Kidney (tissue), 14 donors: ENCODE results near the gene EEPD1. TPM values are rescaled to one million over a fixed set of nuclear protein-coding genes. Genes with fewer than 3 reads are reported as not detected.
"Not testable (repeated sequence)": the region's sequence is repeated elsewhere in the genome, so short reads cannot be mapped to it uniquely, and the experiment has no call there.

Experiments used
- DNase-seq, 5 donors: peaks; one replicate each; pipeline ENCODE4 v3.0.0-alpha.2; 2013 to 2020
- FAIRE-seq: peaks from 2 replicates; lab custom pipeline; 2012; peaks lifted over from hg19 to GRCh38; lab: Jason Lieb, UNC
- H3K27ac ChIP-seq, 2 donors: one replicate each; pipeline ENCODE4 v1.7.0; 2013; ENCODE audit warnings: low read depth in 2 of 2, low read length in 2 of 2, inconsistent platforms in 1 of 2
- H3K27me3 ChIP-seq: one replicate; pipeline ENCODE4 v1.7.1; 2013; ENCODE audit warnings: low read length, inconsistent platforms; ENCODE audit not compliant: control insufficient read depth, insufficient read depth
- H3K36me3 ChIP-seq, 3 donors: one replicate each; pipeline versions ENCODE4 v1.7.0 to v1.7.1; 2013; ENCODE audit warnings: low read length in 3 of 3, control low read depth in 1 of 3, inconsistent platforms in 1 of 3; ENCODE audit not compliant: insufficient read depth in 3 of 3, control insufficient read depth in 2 of 3
- H3K4me1 ChIP-seq, 3 donors: one replicate each; pipeline versions ENCODE4 v1.7.0 to v1.7.1; 2013; ENCODE audit warnings: low read length in 3 of 3, inconsistent platforms in 1 of 3, low read depth in 1 of 3; ENCODE audit not compliant: control insufficient read depth in 2 of 3, insufficient read depth in 2 of 3
- H3K4me3 ChIP-seq, 3 donors: one replicate each; pipeline versions ENCODE4 v1.7.0 to v1.8.1; 2013; ENCODE audit warnings: low read length in 3 of 3, control low read depth in 1 of 3, inconsistent platforms in 1 of 3
- H3K9ac ChIP-seq, 3 donors: one replicate each; pipeline versions ENCODE4 v1.7.0 to v1.7.1; 2013; ENCODE audit warnings: low read length in 3 of 3, control low read depth in 1 of 3, inconsistent platforms in 1 of 3
- H3K9me3 ChIP-seq, 3 donors: one replicate each; pipeline versions ENCODE4 v1.7.0 to v1.7.1; 2013; ENCODE audit warnings: low read length in 3 of 3, control low read depth in 1 of 3, inconsistent platforms in 1 of 3; ENCODE audit not compliant: control insufficient read depth in 2 of 3, insufficient read depth in 1 of 3
- intact Hi-C: fragments of 100-400 bp; cut with DNase I; formaldehyde crosslinking; loops from one replicate; pipeline ENCODE4 v1.11.1; 2022
- polyA plus RNA-seq: library from polyadenylated mRNA; stranded (reverse); fragments of 350-450 nt; fragmentation: Illumina TruSeq; extraction: RNeasy Lipid Tissue Mini Kit (QIAGEN cat#74804); gene quantifications from one replicate; pipeline ENCODE4 v1.2.3, GENCODE V29; 2014; ENCODE audit warnings: low read depth, low replicate concordance; ENCODE audit not compliant: insufficient read depth
- total RNA-seq: library from RNA; stranded (reverse); fragmentation: NEBNext Ultra II Directional; extraction: Animal tissue kit (Norgen Biotek cat#: 25700); gene quantifications from one replicate; pipeline ENCODE4 v1.2.1, GENCODE V29; 2021
- TF ChIP-seq, protein P1 (sequence below): IDR thresholded peaks from 3 replicates; pipeline ENCODE4 v1.5.1; 2012; ENCODE audit warnings: mild to moderate bottlenecking, moderate library complexity, borderline replicate concordance; ENCODE audit not compliant: insufficient read depth; ENCODE audit errors: extremely low read depth
- donor health status: control.
- donor health status: control.
- donor health status: control.
- donor health status: control.
- donor health status: control.
- donor health status: DM: yes; HTN: yes; CAD: no.
- donor health status: Normal renal cell carcinoma (clear cell type).

EEPD1 gene
- total and polyA plus RNA-seq, 2 donors from 2014 or later: 6.3 to 6.4 TPM

DNA sequence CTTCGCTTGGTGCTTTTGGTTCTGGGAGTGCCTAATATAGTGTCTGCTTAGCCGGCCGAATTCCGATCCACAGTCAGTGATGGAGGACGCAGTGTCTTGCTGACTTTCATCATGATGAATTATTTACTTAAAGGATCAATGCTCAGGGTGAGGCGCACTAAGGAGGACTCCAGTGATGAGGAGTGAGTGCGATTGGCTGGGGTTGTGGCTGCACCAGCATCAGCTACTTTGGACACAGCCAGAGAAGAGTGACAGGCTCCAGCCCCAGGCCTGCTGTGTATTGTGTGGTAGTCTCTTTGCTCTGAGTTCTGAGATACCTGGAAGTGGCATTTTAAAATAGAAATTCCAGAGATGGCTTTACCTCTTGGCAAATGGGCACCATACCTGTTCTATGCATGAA is 163.3 kb downstream of the EEPD1 start:
- DNase-seq (no peak), FAIRE-seq (no peak)
- H3K36me3 ChIP-seq: no peaks in the 10 kb centered on the region
- no peaks in the 10 kb centered on the region for H3K4me1 ChIP-seq
- no peak overlapping the region for H3K27ac ChIP-seq
- TF ChIP-seq, protein P1, sequence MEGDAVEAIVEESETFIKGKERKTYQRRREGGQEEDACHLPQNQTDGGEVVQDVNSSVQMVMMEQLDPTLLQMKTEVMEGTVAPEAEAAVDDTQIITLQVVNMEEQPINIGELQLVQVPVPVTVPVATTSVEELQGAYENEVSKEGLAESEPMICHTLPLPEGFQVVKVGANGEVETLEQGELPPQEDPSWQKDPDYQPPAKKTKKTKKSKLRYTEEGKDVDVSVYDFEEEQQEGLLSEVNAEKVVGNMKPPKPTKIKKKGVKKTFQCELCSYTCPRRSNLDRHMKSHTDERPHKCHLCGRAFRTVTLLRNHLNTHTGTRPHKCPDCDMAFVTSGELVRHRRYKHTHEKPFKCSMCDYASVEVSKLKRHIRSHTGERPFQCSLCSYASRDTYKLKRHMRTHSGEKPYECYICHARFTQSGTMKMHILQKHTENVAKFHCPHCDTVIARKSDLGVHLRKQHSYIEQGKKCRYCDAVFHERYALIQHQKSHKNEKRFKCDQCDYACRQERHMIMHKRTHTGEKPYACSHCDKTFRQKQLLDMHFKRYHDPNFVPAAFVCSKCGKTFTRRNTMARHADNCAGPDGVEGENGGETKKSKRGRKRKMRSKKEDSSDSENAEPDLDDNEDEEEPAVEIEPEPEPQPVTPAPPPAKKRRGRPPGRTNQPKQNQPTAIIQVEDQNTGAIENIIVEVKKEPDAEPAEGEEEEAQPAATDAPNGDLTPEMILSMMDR: no peak
- no peak overlapping the region for H3K9ac ChIP-seq
- H3K27me3 ChIP-seq: no peaks in the 10 kb centered on the region
- no peaks in the 10 kb centered on the region for H3K9me3 ChIP-seq
- H3K4me3 ChIP-seq: no peak overlapping the region
- intact Hi-C loops: loop anchor here (5.0 kb wide), 1 partner anchor 334 kb away; no protein-coding TSS in a partner anchor

DNA sequence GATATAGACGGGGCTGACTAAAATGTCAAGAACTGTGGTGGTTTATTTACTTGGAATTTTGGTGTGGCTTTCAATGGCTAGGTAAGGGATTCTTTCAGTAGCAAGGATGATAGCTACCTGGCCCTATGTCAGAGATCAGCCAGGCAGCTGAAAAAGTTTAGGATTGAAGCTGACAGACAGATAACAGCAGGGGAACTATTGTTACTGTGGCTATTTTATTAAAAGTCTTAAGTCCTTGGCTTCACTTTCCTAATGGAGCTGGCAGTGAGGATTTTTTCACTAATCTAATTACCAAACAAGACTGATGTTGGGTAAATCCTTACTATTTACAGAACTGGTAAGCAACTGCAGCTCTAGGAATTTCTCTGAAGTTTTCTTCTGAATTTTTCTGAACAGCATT is 164.2 kb downstream of the EEPD1 start:
- FAIRE-seq (no peak), DNase-seq (no peak)
- no peaks in the 10 kb centered on the region for H3K4me1 ChIP-seq
- no peak overlapping the region for H3K9ac ChIP-seq
- no peaks in the 10 kb centered on the region for H3K27me3 ChIP-seq
- intact Hi-C loops: loop anchor here (5.0 kb wide), 1 partner anchor 335 kb away; no protein-coding TSS in a partner anchor
- H3K36me3 ChIP-seq: no peaks in the 10 kb centered on the region
- TF ChIP-seq, protein P1: no peak
- no peak overlapping the region for H3K4me3 ChIP-seq
- H3K9me3 ChIP-seq: no peaks in the 10 kb centered on the region
- H3K27ac ChIP-seq: no peak overlapping the region

DNA sequence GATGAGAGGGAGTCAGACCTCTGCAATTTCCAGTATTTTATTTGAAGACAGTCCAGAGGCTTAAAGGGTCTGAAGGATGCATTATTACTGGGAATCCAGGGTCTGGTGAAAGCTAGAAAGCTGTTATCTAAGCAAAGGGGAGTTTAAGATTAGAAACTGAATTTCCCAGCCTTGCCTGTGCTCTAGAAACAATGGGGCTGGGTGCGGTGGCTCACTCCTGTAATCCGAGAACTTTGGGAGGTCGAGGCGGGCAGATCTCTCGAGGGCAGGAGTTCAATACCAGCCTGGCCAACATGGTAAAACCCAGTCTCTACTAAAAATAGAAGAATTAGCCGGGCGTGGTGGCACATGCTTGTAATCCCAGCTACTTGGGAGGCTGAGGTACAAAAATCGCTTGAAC is 165.1 kb downstream of the EEPD1 start:
- Histone ChIP-seq H3K27ac (no peak overlapping the region), H3K4me3 (no peak overlapping the region), H3K9me3 (no peaks in the 10 kb centered on the region), H3K4me1 (no peaks in the 10 kb centered on the region), H3K36me3 (no peaks in the 10 kb centered on the region), H3K27me3 (no peaks in the 10 kb centered on the region), H3K9ac (no peak overlapping the region)
- intact Hi-C loops: loop anchor here (5.0 kb wide), 1 partner anchor 336 kb away; no protein-coding TSS in a partner anchor
- TF ChIP-seq, protein P1: no peak
- FAIRE-seq (no peak), DNase-seq (no peak)

DNA sequence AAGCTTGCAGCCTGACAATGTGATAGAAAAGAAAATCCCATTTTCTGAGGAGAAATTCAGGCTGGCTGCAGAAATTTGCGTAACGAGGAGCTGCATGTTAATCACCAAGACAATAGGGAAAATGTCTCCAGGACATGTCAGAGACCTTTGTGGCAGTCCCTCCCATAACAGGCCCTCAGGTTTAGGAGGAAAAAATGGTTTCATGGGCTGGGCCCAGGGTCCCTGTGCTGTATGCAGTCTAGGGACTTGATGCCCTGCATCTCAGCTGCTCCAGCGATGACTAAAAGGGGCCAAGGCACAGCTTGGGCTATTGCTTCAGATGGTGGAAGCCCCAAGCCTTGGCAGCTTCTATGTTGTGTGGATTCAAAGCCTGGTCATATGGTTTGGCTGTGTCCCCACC is 168.2 kb downstream of the EEPD1 start:
- H3K4me1 ChIP-seq, H3K4me3 ChIP-seq, H3K36me3 ChIP-seq, H3K27ac ChIP-seq, DNase-seq, H3K9me3 ChIP-seq, H3K27me3 ChIP-seq, intact Hi-C loops, H3K9ac ChIP-seq, FAIRE-seq: not testable (repeated sequence)
